Psoas muscle (tissue), 8 donors: Measurements from ENCODE around the gene GZMA. TPM values are rescaled to one million over a fixed set of nuclear protein-coding genes. Genes with fewer than 3 reads are reported as not detected.

Experiments used
- ATAC-seq, 4 donors: fragments of 200-7000 bp; cut with Tn5 transposase; one replicate each; pipeline ENCODE4 v1.9.1; 2020; ENCODE audit warnings: moderate library complexity in 3 of 4, mild to moderate bottlenecking in 2 of 4
- DNase-seq, 2 donors: peaks; one replicate each; pipeline ENCODE4 v3.0.0-alpha.2; 2020
- H3K27ac ChIP-seq: fragments of 200-600 bp; one replicate; pipeline ENCODE4 v1.8.0; 2022
- H3K27me3 ChIP-seq, 3 donors: fragments of 200-600 bp in 1 of 3; one replicate each; pipeline versions ENCODE4 v1.6.1 to v1.8.0; 2013 to 2022; ENCODE audit warnings: low read length in 2 of 3, mild to moderate bottlenecking in 2 of 3, moderate library complexity in 1 of 3; ENCODE audit not compliant: insufficient read depth in 3 of 3
- H3K36me3 ChIP-seq, 2 donors: fragments of 200-600 bp in 1 of 2; one replicate each; pipeline versions ENCODE4 v1.6.1 to v1.8.0; 2013 to 2022; ENCODE audit warnings: low read depth in 1 of 2, mild to moderate bottlenecking in 1 of 2, moderate library complexity in 1 of 2; ENCODE audit not compliant: insufficient read depth in 1 of 2
- H3K4me1 ChIP-seq: fragments of 200-600 bp; one replicate; pipeline ENCODE4 v1.8.0; 2022
- H3K4me3 ChIP-seq: fragments of 200-600 bp; one replicate; pipeline ENCODE4 v1.8.0; 2022; ENCODE audit warnings: mild to moderate bottlenecking
- H3K9me3 ChIP-seq: fragments of 200-600 bp; one replicate; pipeline ENCODE4 v1.8.0; 2022
- CTCF ChIP-seq: fragments of 200-600 bp; IDR thresholded peaks from one replicate; pipeline ENCODE4 v1.8.0; 2022; ENCODE audit warnings: antibody characterized with exemption
- WGBS, 3 donors: extraction: QIAGEN DNeasy Blood & Tissue Kit; methylation state at CpG; one replicate each; pipeline versions ENCODE4 v1.1.6 to v1.1.7; 2013; 5-methylcytosine and 5-hydroxymethylcytosine counted together
- intact Hi-C, 2 donors: fragments of 100-400 bp; cut with DNase I; formaldehyde crosslinking; loops; one replicate each; pipeline versions ENCODE4 v1.11.0 to v1.14.2; 2022
- polyA plus RNA-seq, 3 donors: library from polyadenylated mRNA; stranded (reverse); fragments of 200-250 nt; gene quantifications; one replicate each; pipeline ENCODE4 v1.2.3, GENCODE V29; 2013
- total RNA-seq, 4 donors: library from RNA; stranded (reverse); fragmentation: NEBNext Ultra II Directional in 2 of 4; extraction: Animal tissue kit (Norgen Biotek cat#: 25700) in 2 of 4; gene quantifications; one replicate each; pipeline versions ENCODE4 v1.2.1 to v1.2.4, GENCODE V29; 2021 to 2023
- donor health status: healthy with polysubstance abuse.
- donor health status: DM: no; HTN: no; CAD: no; lungs with moderate emphysema.
- donor health status: Bipolar disorder and iron deficiency.
- donor health status: healthy.
- donor health status: DM: yes; HTN: yes; CAD: no.
- donor health status: DM: no; HTN: no; CAD: no.
- donor health status: DM: no; HTN: no; CAD: no.
- donor health status: DM: yes; HTN: yes; CAD: no.

The GZMA gene
- total and polyA plus RNA-seq, 7 donors, result 0.08 to 1.4 (median 0.44) TPM

GRCh38 chr5:55134053-55134722 lies 31.7 kb downstream of the GZMA start:
- ATAC-seq (no peak), DNase-seq (no peak)
- H3K36me3 ChIP-seq, result no peaks in the 10 kb centered on the region
- intact Hi-C loops, result no loop called here
- TF ChIP-seq CTCF, result no peak
- 77 to 84% (median 80%) methylated on average over 5 of the region's 5 CpGs for WGBS, 3 donors
- H3K4me1 ChIP-seq, result no peaks in the 10 kb centered on the region
- H3K4me3 ChIP-seq, result no peak overlapping the region
- no peak overlapping the region for H3K27ac ChIP-seq
- H3K9me3 ChIP-seq, result no peaks in the 10 kb centered on the region
- no peaks in the 10 kb centered on the region for H3K27me3 ChIP-seq

- no peaks in the 10 kb centered on the region for H3K4me1 ChIP-seq
- no peaks in the 10 kb centered on the region for H3K36me3 ChIP-seq
- H3K27ac ChIP-seq, result no peak overlapping the region
- DNase-seq, result no peak
- intact Hi-C loops, result no loop called here
- H3K27me3 ChIP-seq, result no peaks in the 10 kb centered on the region
- no peak overlapping the region for H3K4me3 ChIP-seq
- H3K9me3 ChIP-seq, result no peaks in the 10 kb centered on the region
- no peak for TF ChIP-seq CTCF
- ATAC-seq, result no peak
- WGBS, 3 donors, result 17 to 34% (median 19%) methylated on average over 3 of the region's 3 CpGs
Measured at GRCh38 chr5:55136521-55136920, 34.1 kb downstream of the GZMA start.

GRCh38 chr5:55140908-55141665 lies 38.6 kb downstream of the GZMA start:
- DNase-seq, result no peak
- WGBS, 3 donors, result 78% methylated on average over 9 of the region's 9 CpGs
- Histone ChIP-seq H3K4me1 (no peaks in the 10 kb centered on the region), H3K9me3 (no peaks in the 10 kb centered on the region), H3K27me3 (peaks cover 0 to 5% (median 4%) of the 10 kb centered on the region in 3 donors), H3K36me3 (no peaks in the 10 kb centered on the region), H3K27ac (no peak overlapping the region), H3K4me3 (no peak overlapping the region)
- ATAC-seq, result no peak
- intact Hi-C loops, result loop anchor here (5.0 to 10.0 kb wide), 3 partner anchors 186 to 626 kb away; partner anchors contain the start of gene SNX18 (in 1 of the 2)
- TF ChIP-seq CTCF, result no peak

GRCh38 chr5:55141945-55142690 lies 39.7 kb downstream of the GZMA start:
- TF ChIP-seq CTCF, result no peak
- intact Hi-C loops, result loop anchor here (5.0 to 10.0 kb wide), 3 partner anchors 187 to 627 kb away; partner anchors contain the start of gene SNX18 (in 1 of the 2)
- peaks cover 0 to 5% (median 4%) of the 10 kb centered on the region in 3 donors for H3K27me3 ChIP-seq
- ATAC-seq (no peak), DNase-seq (no peak)
- no peak overlapping the region for H3K27ac ChIP-seq
- 89 to 92% (median 91%) methylated on average over 9 of the region's 9 CpGs for WGBS, 3 donors
- no peak overlapping the region for H3K4me3 ChIP-seq
- H3K4me1 ChIP-seq, result no peaks in the 10 kb centered on the region
- H3K9me3 ChIP-seq, result no peaks in the 10 kb centered on the region
- H3K36me3 ChIP-seq, result no peaks in the 10 kb centered on the region
